HuH-7 (cell line): ENCODE results near the gene HYI.
"Not testable (repeated sequence)": the region's sequence is repeated elsewhere in the genome, so short reads cannot be mapped to it uniquely, and the experiment has no call there.

Experiments used
- DNase-seq: peaks from one replicate; pipeline ENCODE4 v3.0.0; 2011; ENCODE audit warnings: low spot score

HYI gene

DNA sequence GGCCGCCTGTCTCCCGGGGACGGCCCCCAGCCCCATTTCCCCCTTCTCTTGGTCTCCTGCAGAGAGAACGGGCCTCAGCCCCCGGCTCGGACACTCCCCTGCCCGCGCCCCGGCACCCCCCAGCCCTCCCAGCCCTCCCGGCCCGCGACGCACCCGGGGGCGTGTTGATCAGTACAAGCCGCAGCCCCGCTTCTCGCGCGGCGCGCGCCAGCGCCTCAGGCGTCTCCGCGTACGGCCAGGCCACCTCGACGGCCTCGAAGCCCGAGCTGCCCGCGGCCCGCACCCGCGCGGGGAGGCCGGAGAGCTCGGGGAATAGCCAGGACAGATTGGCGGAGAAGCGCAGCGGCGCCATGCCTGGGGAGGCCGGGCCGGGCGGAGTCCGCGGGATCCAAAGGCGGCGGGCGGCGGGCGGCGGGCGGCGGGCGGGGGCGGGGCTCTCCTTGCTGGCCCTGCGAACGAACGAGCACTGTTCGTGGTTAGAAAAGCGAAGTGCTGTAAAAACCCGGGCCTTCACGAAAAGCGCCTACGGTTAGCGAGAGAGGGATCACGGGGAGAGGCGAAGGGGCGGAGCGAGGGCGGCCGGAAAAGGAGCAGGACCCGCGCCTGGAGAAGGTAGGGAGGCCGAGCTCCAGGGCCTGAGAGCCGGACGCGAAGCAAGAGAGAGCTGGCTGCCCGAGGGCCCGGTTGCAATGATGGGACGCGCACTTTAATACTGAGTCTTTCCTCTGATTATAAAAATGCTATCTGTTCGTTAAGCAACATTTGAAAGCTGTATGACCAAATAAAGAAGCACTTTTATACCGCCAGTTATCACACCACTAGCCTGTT, at the start of gene HYI:
TSS of gene HYI (minus strand) at position 490 of the 828 bp plus-strand sequence. CDS start at position 352, 138 bp downstream.
- DNase-seq = peak; percentile 56

- not testable (repeated sequence) for DNase-seq
These were observed 48.1 kb upstream of the HYI start for GRCh38 chr1:43501806-43502205.

GRCh38 chr1:43499898-43500297, 46.2 kb upstream of the HYI start:
- no peak for DNase-seq

GRCh38 chr1:43495204-43495603, 41.5 kb upstream of the HYI start:
- no peak for DNase-seq

- DNase-seq = peak; percentile 79
These were observed 40.1 kb upstream of the HYI start for GRCh38 chr1:43493661-43494450.

GRCh38 chr1:43492826-43493225, 39.1 kb upstream of the HYI start:
- DNase-seq = no peak

GRCh38 chr1:43491061-43491460, 37.3 kb upstream of the HYI start:
- no peak for DNase-seq

GRCh38 chr1:43488165-43488564, 34.4 kb upstream of the HYI start:
- no peak for DNase-seq

DNA sequence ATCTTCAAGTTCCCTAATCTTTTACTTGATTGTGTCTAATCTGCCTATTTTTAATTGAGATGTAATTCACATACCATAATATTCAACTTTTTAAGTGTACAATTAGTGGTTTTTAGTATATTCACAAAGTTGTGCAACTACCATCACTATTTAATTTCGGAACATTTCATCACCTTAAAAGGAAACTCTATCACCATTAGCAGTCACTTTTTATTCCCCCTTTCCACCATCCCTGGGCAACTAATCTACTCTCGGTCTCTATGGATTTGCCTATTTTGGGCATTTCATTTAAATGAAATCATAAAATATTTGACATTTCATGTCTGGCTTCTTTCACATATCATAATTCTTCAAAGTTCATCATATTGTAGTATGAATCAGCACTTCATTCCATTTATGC, 30.6 kb upstream of the HYI start:
- no peak for DNase-seq

- no peak for DNase-seq
These were observed 28.5 kb upstream of the HYI start for GRCh38 chr1:43482215-43482614.

DNA sequence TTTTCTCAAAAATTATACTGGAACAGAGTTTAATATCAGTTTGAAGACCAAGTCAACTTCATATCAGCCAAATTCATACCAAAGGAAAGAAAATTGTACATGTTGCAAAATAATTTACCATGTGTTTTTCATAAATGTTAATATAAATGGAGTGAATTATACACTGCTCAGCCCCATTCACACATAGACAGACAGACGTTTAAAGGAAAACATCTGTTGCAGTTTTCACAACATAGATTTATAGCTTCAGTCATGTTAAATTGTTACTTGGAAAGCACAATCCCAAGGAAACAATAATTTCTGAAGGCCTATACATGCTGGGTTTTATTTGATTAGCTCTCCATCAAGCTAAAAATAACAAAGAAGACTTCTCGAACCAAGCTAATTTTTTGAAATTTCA, 27.8 kb upstream of the HYI start:
- no peak for DNase-seq

DNA sequence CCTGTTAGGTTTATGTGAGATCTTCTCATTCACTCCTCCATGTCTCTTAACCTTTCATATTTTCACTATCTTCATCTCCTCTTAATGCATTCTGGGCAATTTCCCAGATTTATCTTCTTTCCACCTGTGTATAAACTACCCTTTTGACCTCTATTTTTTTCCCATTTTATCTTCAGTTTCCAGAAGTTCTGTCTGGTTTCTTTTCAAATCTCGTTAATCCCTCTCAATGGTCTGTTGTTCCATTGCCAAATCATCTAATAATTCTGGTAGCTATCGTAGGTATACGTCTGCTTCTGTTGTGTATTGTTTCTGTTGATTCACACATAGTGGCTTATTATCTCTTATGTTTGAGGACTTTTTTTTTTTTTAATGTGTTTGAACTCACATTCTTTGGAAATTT, 25.7 kb upstream of the HYI start:
- no peak for DNase-seq

GRCh38 chr1:43477716-43478115, 24.0 kb upstream of the HYI start:
- DNase-seq = no peak

GRCh38 chr1:43475611-43476401, 22.1 kb upstream of the HYI start:
- not testable (repeated sequence) for DNase-seq

- DNase-seq = no peak
These were observed 19.7 kb upstream of the HYI start for GRCh38 chr1:43473463-43473862.

DNA sequence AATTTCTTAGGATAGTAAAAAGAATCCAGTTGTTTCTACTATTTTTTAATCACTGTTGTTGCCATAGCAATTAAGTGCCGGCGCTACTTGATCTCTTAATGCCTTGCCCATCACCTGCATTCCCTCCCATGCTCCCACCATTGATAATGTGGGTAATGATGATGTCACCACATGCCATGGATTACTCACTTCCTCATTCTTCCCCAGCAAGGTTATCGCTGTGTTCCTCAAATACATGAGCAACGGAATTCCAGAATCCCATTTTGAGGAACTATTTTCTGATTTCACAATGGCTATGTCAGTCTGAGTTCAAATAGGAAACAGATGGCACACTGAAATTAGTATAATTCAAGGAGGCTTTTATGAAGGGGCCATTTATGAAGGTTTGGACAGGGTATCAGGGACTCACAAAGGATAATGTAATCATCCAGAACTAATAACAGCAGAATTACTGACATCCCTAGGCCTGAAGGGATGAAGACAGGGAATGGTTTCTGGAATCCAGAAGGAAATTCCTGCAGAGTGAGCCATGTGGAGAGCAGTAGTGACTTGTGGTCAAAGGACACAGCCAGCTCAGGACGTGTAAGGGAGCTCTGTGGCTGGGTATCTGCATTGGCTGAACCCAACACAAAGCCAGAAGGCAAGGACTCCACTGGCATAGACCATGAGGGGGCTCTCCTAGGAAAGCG, 18.9 kb upstream of the HYI start:
- DNase-seq = not testable (repeated sequence)

GRCh38 chr1:43472087-43472462, 18.3 kb upstream of the HYI start:
- no peak for DNase-seq

- DNase-seq = no peak
These were observed 16.2 kb upstream of the HYI start for GRCh38 chr1:43469932-43470331.

GRCh38 chr1:43468414-43468813, 14.7 kb upstream of the HYI start:
- no peak for DNase-seq

DNA sequence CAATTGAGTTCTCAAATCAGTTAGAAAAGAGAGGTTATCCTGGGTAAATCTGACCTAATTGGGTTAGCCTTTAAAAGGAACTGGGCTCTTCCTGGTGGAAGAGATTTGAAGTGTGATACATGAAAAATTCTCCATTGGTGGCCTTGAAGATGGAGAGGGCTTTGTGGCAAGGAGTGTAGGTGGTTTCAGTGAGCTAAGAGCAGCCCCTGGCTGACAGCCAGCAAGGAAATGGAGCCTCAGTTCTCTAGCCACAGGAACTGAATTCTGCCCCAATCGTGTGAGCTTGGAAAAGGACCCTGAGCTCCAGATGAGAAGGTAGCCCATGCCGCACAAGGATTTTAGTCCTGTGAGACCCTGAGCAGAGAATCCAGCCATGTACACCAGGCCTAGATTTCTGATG, 12.7 kb upstream of the HYI start:
- no peak for DNase-seq

DNA sequence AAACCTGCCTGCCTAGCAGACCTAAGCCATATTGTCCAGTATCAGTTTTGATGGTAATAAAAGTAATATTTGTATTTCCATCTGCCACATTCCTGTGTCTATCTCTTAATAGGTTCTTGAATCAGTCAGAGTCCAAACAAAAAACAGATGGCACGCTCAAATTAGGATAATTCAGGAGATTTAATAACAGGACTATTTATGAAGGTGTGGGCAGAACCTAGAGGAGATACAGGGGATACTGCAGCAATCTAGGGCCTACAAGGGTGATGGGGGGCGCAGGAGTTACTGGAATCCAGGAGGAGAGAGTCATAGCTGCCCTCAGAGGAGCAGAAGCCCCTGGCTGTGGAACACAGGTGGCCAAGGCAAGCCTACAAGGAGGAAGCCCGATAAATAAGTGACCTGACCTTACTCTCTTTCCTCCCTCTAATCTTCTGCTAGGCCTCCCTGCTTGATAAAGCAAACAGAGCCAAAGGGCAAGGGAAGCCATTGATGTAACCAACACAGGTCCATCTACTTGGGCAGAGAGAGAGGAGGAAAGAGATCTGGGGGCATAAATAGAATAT, 11.9 kb upstream of the HYI start:
- DNase-seq = peak; percentile 45
